Gastroesophageal sphincter (tissue), 4 donors: ENCODE data around the gene APRT. TPM values are rescaled to one million over a fixed set of nuclear protein-coding genes. Genes with fewer than 3 reads are reported as not detected.
A peak's percentile ranks its signal among the peaks of the same experiment; 100 is the strongest.

ENCODE experiments used
- ATAC-seq: fragments of 150-250 bp; one replicate; pipeline ENCODE4 v1.9.1; 2016; ENCODE audit warnings: mild to moderate bottlenecking, moderate library complexity
- H3K27ac ChIP-seq, 4 donors: fragments of 200-600 bp; sonication (generic) in 3 of 4; 1 replicate in 3 of 4; 2 replicates in 1 of 4; pipeline ENCODE4 v1.5.1; 2016 to 2019
- H3K27me3 ChIP-seq: fragments of 200-600 bp; sonication (generic); one replicate; pipeline ENCODE4 v1.5.1; 2019
- H3K36me3 ChIP-seq, 2 donors: fragments of 200-600 bp; sonication (generic); one replicate each; pipeline ENCODE4 v1.5.1; 2019; ENCODE audit warnings: control low read depth in 1 of 2
- H3K4me1 ChIP-seq, 3 donors: fragments of 200-600 bp; sonication (generic); 1 replicate in 2 of 3; 2 replicates in 1 of 3; pipeline ENCODE4 v1.5.1; 2016 to 2019; ENCODE audit warnings: control low read depth in 2 of 3
- H3K4me3 ChIP-seq, 2 donors: fragments of 200-600 bp; sonication (generic); one replicate each; pipeline ENCODE4 v1.5.1; 2019; ENCODE audit warnings: mild to moderate bottlenecking in 1 of 2, moderate library complexity in 1 of 2
- H3K9me3 ChIP-seq, 3 donors: fragments of 200-600 bp; sonication (generic); one replicate each; pipeline ENCODE4 v1.5.1; 2017 to 2019; ENCODE audit warnings: control low read depth in 2 of 3
- EP300 ChIP-seq: sonication (generic); formaldehyde crosslinking; IDR thresholded peaks from one replicate; pipeline ENCODE4 v1.6.1; 2017; ENCODE audit warnings: antibody characterized with exemption, mild to moderate bottlenecking
- POLR2A ChIP-seq, 2 donors: fragments of 450-650 bp; IDR thresholded peaks; one replicate each; pipeline ENCODE4 v1.6.1; 2017; ENCODE audit warnings: antibody characterized with exemption in 2 of 2, mild to moderate bottlenecking in 2 of 2, moderate library complexity in 1 of 2
- POLR2AphosphoS5 ChIP-seq: sonication (generic); formaldehyde crosslinking; IDR thresholded peaks from one replicate; pipeline ENCODE4 v1.6.1; 2017; ENCODE audit warnings: antibody characterized with exemption
- WGBS, 2 donors: methylation state at CpG; one replicate each; pipeline ENCODE4 v1.1.5; 2018; ENCODE audit warnings: low coverage in 1 of 2; 5-methylcytosine and 5-hydroxymethylcytosine counted together
- total RNA-seq, 4 donors: library from RNA; depleted of rRNA; stranded (reverse); fragments of >200 nt; gene quantifications; one replicate each; pipeline ENCODE4 v1.1.0, GENCODE V29; 2016
- TF ChIP-seq, protein P1 (sequence below), 4 experiments: fragments of 200-600 bp in 2 of 4; fragments of 450-650 bp in 2 of 4; sonication (generic) in 1 of 4; IDR thresholded peaks; one replicate each; pipeline ENCODE4 v1.5.1; 2017 to 2019; ENCODE audit warnings: antibody characterized with exemption in 4 of 4, mild to moderate bottlenecking in 2 of 4, moderate library complexity in 2 of 4

The APRT gene
- total RNA-seq, 4 donors from 2014 or later, result 64.9 to 103 (median 92.9) TPM

DNA sequence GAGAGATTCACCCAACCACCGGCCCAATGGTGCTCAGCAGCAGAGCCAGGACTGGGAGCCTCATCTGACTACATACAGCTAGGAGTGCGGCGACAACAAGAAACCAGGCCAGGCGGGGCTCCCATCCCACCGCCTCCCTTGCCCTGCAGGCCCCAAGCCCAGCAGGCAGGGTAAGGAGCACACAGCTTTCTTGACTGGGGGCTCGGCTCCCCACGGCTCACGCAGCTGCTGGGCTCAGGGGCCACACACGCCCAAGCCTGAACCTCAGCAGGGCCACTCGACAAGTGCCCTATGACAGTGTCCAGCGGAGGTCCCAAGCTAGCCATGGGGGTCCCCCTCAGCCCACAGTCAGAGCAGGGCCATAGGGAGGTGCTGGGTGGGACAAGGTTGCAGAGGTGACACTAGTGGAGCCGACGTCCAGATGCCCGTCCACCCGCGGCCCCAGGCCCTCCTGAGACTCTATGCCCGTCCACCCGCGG lies 40.4 kb downstream of the APRT start:
- no CpG with 5 or more reads among the region's 19 CpGs for WGBS, 2 donors
- no peaks in the 10 kb centered on the region for H3K27me3 ChIP-seq
- peak overlapping the region in 1 of 2 donors; percentile 44 for H3K4me3 ChIP-seq
- peaks cover 18 to 100% (median 85%) of the 10 kb centered on the region in 3 donors for H3K4me1 ChIP-seq
- peak overlapping the region; percentile 72 to 98 (median 92) for H3K27ac ChIP-seq
- H3K36me3 ChIP-seq, result no peaks in the 10 kb centered on the region
- ATAC-seq, result no peak
- no peak for TF ChIP-seq POLR2AphosphoS5
- TF ChIP-seq EP300, result no peak
- TF ChIP-seq, protein P1, sequence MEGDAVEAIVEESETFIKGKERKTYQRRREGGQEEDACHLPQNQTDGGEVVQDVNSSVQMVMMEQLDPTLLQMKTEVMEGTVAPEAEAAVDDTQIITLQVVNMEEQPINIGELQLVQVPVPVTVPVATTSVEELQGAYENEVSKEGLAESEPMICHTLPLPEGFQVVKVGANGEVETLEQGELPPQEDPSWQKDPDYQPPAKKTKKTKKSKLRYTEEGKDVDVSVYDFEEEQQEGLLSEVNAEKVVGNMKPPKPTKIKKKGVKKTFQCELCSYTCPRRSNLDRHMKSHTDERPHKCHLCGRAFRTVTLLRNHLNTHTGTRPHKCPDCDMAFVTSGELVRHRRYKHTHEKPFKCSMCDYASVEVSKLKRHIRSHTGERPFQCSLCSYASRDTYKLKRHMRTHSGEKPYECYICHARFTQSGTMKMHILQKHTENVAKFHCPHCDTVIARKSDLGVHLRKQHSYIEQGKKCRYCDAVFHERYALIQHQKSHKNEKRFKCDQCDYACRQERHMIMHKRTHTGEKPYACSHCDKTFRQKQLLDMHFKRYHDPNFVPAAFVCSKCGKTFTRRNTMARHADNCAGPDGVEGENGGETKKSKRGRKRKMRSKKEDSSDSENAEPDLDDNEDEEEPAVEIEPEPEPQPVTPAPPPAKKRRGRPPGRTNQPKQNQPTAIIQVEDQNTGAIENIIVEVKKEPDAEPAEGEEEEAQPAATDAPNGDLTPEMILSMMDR (IDR thresholded peaks at IDR 0.05), result no peak
- no peak for TF ChIP-seq POLR2A (IDR thresholded peaks at IDR 0.05)
- H3K9me3 ChIP-seq, result no peaks in the 10 kb centered on the region

DNA sequence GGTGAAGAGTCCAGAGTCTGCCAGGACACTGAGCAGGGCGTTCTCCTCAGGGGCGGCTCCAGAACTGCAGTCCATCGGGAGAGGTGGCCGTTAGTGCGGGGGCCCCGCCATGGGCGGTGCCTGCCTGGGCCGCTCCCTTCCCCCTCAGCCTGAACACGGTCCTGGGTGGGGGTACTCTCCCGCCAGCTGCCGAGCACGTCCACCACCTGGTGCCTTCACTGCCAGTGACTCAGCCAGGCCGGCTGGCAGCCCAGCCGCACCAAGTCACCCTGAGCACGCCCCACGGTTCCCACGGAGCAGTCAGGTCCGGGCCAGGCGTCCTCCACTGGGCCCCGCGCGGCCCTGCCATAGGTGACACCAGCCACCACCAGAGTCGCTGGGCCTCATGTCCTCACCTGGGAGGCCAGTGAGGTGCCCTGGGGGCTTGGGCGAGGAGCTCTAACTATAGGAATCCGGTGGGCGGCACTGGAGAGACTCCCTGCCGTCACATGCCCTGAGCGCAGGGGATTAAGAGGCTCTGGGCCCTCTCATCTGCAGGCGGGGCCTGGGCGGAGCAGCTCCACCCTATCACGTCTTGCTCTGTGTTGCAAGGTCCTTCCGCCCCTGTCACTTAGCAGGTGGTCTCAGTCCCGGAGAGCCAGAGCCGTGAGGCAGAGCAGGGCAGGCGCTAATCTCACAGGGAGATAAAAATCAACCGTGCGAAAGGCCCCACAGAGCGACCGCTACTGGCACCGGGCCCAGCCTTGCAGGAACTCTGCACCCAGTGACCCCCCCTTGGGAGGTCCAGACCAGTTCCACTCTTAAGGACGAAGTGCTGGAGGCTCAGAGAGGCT lies 41.1 kb downstream of the APRT start:
- TF ChIP-seq, protein P1 (IDR thresholded peaks at IDR 0.05), result no peak
- TF ChIP-seq POLR2A (IDR thresholded peaks at IDR 0.05), result peak; percentile 18 to 30
- TF ChIP-seq POLR2AphosphoS5, result peak; percentile 60
- peaks cover 18 to 100% (median 83%) of the 10 kb centered on the region in 3 donors for H3K4me1 ChIP-seq
- peak; percentile 55 for ATAC-seq
- H3K27me3 ChIP-seq, result no peaks in the 10 kb centered on the region
- H3K36me3 ChIP-seq, result peaks cover 0 to 4% of the 10 kb centered on the region in 2 donors
- peak overlapping the region in 1 of 2 donors; percentile 44 for H3K4me3 ChIP-seq
- peak overlapping the region; percentile 72 to 98 (median 92) for H3K27ac ChIP-seq
- no CpG with 5 or more reads among the region's 41 CpGs for WGBS, 2 donors
- H3K9me3 ChIP-seq, result no peaks in the 10 kb centered on the region

- ATAC-seq, result no peak
- peaks cover 0 to 4% of the 10 kb centered on the region in 2 donors for H3K36me3 ChIP-seq
- H3K4me1 ChIP-seq, result peaks cover 18 to 100% (median 83%) of the 10 kb centered on the region in 3 donors
- TF ChIP-seq EP300 (no peak), POLR2AphosphoS5 (no peak), POLR2A (IDR thresholded peaks at IDR 0.05) (no peak)
- TF ChIP-seq, protein P1 (IDR thresholded peaks at IDR 0.05), result no peak
- H3K27ac ChIP-seq, result peak overlapping the region; percentile 72 to 98 (median 92)
- no peaks in the 10 kb centered on the region for H3K9me3 ChIP-seq
- WGBS, 2 donors, result 0% methylated on average over 1 of the region's 30 CpGs; no CpG with 5 or more reads in 1 of the 2 donors
- H3K4me3 ChIP-seq, result peak overlapping the region in 1 of 2 donors; percentile 44
- no peaks in the 10 kb centered on the region for H3K27me3 ChIP-seq
These were observed 41.9 kb downstream of the APRT start for GRCh38 chr16:88769617-88770460.

DNA sequence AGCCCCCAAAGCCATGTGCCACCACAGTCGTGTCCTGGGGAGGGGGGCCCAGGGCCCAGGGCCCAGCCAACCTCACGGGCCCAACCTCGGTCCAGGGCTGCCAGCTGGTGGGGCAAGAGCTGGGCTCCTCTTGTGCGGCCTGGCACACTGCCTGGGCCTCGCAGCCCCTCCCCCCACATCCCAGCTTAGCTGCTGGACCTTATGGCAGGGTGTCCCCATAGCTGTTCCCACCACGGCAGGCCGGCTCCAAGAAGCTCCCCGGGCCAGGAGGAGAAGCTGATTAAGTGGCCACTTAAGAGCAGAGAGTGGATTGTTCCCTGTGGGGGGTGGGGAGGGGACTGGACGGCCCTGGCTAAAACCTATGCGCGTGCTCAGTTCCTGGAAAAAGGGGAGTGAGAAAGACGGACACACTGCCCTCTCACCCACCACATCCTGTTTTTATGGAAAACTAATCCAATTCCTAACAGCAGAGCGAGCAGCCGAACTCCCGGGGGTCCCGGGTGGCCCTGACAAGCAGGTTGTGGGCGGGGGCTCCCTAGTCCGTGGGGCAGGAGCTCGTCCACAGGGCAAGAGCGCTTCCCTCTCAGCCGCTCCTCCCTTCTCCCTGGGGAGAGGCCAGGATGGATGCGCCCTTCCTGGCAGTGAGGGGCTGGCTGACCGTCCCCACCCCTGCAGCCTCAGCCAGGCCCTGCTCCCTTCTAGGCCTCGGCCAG lies 43.5 kb downstream of the APRT start:
- peak; percentile 54 for ATAC-seq
- WGBS, 2 donors, result 15 to 24% methylated on average over 4 of the region's 24 CpGs
- no peaks in the 10 kb centered on the region for H3K27me3 ChIP-seq
- peaks cover 16 to 100% (median 77%) of the 10 kb centered on the region in 3 donors for H3K4me1 ChIP-seq
- TF ChIP-seq EP300 (no peak), POLR2AphosphoS5 (peak; percentile 81), POLR2A (IDR thresholded peaks at IDR 0.05) (no peak)
- TF ChIP-seq, protein P1 (IDR thresholded peaks at IDR 0.05), result peak in 1 of 4 experiments; percentile 30
- peak overlapping the region; percentile 44 to 98 (median 92) for H3K27ac ChIP-seq
- H3K9me3 ChIP-seq, result no peaks in the 10 kb centered on the region
- peaks cover 0 to 10% of the 10 kb centered on the region in 2 donors for H3K36me3 ChIP-seq
- peak overlapping the region in 1 of 2 donors; percentile 34 for H3K4me3 ChIP-seq
